ENCODE results near the gene P2RX5.

P2RX5 gene

DNA sequence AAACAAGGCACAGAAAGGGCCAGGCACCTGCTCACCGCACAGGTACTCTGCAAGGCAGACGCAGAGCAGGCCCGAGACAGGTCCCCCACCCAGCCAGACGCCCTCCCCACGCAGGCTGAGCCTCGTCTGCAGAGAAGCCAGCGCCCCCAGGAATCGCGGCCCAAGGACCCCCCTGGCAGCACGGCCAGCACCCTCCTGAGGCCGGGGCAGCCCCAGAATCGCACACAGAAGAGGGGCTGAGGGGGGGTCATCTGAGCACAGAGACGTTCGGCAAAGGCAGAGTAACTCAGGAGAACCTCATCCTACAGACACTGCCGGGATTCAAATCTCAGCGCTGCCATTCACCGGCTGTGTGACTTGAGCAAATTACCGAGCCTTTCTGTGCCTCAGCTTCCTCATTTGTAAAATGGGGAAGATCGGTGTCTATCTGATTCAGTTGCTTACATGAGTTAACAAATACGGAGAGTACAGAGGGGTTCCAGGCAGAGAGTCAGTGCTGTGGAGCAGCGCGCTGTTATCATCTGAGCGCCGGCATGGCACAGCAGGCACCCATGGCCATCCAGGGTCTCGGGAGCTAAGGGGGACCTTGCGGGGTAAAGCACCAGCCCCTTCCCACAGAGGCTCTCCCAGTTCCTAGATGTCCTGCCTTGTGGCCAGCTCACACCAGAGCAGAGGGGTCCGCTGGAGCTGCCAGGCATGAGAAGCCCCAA is 17.0 kb downstream of the P2RX5 start:
- DNase-seq, result no peak

DNA sequence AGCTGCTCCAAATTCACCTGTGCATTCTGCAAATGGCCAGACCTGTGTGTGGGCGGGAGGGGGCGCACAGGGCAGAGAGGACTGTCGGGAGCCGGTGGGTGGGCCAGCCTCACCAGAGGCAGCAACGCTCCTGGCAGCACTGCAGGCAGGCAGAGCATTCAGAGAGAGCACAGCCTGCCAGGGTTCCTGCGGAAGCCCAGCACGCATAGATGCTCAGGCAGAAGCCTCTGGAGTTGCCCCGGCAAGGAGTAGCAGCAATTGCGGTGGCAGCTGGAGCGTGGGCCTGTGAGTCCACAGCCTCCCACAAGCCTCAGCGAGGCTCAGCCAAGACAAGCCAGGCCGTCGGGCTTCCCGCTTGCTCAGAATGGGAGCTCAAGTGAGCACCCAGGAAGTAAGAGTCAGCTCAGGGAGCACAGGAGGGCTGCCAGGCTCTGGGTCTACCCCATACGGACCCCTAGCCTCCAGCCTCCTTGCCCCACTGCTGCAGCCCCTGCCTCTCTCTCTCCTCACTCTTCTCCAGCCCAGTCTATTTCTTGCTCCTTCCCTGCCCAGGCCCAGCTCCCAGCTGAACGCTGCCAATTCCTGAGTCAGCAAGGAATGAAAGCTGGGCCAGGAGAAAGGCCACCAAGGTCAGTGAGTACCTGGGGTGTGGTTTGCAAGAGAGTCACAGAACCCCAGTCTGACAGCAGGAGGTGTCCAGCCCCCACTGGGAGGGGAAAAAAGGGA is 17.7 kb downstream of the P2RX5 start:
- DNase-seq, result no peak

DNA sequence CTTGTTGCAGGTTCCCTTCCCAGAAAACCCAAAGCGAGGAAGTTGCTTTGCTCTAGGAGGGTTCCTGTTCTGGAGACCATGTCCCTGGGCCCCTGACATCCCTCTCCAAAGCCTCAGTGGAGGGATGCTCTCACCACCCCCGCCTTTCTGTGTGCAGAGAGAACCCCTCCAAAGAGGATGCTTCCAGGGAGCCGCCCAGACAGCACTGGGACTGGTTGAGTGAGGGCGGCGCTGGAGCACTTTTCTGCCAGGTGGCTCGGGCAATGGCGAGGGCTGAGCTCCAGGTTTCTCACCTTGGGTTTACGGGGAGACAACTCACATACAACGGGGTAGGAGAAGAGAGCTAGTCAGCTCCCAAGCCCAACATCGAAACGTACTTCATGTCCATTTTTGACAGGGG is 20.1 kb downstream of the P2RX5 start:
- DNase-seq, result no peak

DNA sequence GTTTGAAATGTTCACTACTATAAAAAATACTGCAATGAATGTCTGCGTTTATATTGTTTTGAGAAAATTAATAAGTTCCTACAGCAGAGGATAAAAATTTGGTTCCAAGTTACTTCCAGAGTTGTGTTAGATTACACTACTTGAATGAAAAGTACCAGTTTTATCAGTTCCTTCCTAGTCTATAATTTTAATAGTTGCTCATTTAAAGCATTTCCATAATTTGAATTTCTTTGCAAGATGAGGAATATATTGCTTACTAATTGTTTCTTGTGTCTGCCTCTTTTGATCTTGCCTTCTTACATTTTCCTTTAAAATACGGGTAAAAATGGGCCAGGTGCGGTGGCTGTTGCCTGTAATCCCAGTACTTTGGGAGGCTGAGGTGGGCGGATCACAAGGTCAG is 23.4 kb downstream of the P2RX5 start:
- no peak for DNase-seq

DNA sequence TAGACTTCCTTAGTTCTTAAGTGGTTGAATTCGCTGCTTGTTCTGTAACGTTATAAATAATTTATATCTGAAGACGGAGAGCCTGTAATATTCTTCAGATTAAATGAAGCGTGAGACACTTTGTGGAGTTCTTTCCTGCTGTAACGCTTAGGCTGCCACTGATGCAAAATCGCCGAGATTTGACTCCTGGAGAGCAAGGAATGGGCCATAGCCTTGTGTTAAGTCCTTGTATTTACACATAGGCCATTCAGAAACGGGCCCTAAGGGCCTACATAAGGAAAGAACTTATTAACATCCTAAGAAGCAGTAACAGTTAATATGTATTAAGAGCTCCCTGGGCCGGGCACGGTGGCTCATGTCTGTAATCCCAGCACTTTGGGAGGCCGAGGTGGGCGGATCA is 26.4 kb downstream of the P2RX5 start:
- DNase-seq, result no peak

DNA sequence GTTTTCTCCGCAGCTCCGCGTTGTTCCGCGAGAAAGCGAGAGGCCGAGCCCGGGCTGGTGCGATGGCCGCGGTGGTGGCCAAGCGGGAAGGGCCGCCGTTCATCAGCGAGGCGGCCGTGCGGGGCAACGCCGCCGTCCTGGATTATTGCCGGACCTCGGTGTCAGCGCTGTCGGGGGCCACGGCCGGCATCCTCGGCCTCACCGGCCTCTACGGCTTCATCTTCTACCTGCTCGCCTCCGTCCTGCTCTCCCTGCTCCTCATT is 26.9 kb downstream of the P2RX5 start:
- no peak for DNase-seq

DNA sequence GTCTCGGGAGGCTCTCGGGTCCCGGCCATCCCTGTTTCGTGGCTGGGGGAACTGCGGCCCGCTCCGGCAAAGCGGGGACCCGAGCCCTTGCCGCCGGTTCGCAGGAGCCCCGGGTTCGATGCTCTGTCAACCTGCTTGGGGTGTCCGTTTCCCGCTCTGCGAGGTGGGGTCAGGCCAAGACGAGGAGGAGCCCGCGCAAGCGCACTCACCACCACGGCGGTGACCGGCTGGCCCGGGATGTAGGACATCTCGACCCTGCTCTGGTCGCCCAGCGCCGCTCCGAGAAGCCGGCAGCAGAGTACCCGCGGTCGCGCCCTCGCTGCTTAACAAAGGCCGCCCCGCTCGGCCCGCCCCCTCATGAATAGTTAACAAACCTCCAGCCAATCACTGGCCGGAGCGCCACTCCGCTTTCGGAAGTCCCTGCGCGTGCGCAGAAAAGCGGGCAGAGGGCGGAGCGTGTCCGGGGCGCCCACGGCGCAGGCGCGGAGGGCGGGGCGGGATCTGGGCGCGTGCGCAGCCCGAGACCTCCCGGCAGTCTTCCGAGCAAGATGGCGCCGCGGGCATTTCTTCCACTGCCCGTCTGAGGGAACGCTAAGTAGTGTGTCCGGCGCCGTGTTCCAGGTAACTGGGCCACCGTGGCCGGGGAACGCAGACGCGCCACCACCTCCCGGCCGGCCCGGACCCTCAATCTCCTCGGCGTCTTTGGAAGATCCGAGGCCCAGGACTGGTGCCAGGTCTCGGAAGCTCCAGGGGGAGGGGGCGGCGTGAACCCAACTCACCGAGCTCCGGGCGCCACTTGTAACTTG is 27.5 kb downstream of the P2RX5 start, which contains the start of the genes EMC6 and TAX1BP3:
Gene EMC6 (plus strand): TSS at position 534 of the 806 bp plus-strand sequence. CDS start 335 bp downstream, outside the sequence.
Gene TAX1BP3 (minus strand): TSS at position 300 of the 806 bp plus-strand sequence. CDS start 52 bp downstream, at position 248.
- peak; percentile 99 for DNase-seq

DNA sequence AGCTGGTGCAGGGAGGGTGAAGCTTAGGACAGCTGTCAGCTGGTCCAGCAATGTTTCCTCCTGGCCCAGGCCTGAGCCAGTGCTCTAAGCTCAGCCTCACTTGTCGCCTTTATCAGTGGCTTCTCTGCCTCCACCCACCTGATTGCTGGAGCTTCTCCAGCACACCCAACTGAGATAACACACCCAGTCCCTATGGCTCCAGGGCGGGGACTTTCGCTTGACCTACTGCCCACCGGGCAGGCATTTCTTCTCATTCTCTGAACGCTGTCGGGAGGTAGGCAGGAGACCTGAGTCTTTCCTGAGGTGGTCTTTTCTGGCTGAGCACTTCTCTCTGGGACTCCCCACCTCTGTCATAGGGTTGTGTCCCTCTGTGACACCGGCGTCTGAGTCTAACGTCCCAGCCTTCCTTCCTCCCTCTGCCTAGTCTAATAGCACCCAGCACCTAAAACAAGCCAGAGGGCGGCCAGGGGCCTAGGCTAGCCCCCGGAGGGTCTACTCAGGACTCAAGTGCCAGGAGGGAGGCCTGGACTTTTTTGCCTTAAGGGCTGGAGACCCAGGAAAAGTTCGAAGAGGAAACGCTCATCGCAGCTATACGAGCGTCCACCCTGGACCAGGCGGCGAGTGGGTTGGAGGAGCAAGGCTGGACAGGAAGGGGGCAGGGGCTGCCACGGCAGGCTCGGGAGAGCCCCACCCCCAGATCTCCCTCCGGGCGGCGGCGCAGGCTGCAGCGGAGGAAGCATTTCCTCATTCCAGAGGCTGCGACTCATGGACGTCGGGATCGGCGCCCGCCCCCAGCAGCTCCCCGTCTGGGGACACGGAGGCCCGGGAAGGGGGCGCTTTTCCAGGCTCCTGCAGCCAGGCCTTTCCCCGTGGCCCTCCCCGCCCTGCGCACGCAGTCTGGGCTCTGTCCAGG is 28.3 kb downstream of the P2RX5 start:
- DNase-seq, result peak; percentile 16

DNA sequence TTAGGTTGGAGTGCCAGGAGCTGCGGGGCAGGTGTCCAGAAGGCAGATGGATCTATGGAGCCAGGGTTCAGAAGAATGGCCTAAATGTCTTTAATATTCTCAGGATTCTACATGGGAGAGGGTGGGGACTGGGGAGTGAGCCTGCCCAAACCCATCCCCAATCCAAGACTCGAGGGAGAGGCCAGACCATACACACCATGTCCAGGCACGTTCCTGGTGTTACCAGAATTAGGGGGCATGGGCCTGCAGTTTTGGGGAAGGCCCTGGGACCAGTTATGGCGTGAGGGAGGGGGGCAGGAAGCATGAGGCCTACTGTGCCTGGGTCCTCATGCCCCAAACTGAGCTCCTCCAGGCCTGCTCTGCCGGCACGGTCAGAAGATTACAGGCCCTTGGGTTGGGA is 29.4 kb downstream of the P2RX5 start:
- DNase-seq, result no peak

DNA sequence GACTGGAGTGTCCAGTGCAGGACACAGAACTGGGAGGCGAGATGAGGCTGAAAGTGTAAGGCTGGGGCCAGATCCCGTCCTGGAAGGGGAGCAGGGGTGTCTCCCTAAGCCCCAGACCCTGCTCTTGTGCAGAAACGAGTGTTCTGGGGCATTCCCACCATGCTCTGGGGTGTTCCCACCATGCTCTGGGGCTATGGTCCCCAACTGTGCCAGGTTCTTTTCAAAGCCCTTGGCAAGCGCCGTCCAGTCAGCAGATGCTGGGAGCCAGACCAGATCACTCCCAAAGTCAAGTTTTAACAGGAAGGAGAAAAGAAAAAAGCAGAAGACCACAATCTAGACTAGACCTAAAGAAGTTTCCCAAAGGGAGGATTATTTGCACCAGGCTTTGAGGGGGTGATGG is 30.1 kb downstream of the P2RX5 start:
- no peak for DNase-seq

DNA sequence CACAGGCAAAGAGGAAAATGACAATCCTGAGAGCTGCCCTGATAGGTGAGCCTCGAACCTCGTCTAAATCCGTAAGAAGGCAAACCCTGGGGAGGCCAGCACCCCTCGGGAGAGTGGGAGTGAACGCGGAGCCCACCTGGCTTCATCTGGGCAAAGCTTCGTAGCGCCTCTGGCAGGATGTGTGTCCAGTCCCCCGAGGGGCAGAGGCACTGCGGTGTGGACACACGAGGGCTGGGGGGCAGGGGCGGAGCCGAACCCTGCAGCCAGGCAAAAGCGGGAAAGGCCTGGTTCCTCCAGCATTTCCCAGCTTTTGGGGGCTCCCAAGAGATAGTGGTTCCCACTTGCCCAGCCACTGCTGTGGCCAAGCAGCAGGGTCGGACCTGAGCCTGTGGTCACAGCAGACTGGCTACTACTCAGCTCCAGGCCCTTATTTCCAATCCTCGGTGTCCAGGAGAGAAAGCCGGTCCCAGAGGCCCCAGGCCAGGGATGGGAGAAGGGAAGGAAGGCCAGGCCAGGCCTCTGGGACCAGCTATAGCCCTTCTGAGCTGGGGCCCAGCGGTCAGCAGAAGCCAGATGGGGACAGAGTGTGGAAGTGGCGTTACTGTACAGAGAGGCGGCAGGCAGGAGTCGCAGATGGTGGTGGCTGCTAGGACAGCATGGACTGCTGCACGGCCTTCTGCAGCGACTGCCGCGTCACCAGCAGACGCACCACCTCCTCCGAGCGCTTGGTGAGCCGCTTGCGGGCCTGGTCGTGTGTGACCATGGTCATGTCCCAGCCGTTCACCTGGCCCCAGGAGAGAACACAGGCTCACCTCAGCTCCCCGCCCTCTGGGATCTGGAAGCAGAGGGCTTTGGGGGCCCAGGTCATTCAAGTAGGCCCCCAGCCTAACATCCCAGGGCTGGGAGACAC is 32.6 kb downstream of the P2RX5 start:
- DNase-seq, result no peak

DNA sequence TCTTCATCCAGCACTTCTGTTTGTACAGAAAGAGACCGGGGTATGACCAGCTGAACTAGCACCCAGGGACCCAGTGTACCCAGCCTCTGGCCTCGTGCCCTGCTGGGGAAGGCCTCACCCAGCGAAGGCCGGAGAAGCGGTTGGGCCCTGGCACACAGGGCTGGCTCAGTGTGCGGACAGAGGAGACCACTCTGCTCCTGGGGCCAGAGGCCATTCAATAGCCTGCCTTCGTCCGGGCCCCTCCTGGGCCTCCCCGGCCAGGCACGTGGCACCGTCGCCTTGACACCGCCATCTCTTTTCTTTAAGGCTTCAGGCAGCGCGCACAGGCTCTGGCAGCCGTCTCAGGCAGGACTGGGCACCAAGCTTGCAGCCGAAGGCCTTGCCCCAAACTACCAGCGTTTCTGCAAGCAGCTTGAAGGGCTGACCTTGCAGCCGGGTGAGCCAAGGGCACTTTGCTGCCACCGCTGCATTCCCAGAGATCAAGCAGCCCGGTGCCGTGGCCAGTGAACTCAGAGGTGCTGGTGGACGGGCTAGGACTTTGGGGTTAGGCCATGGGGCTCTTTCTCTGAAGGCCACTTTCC is 35.6 kb downstream of the P2RX5 start:
- DNase-seq, result no peak

DNA sequence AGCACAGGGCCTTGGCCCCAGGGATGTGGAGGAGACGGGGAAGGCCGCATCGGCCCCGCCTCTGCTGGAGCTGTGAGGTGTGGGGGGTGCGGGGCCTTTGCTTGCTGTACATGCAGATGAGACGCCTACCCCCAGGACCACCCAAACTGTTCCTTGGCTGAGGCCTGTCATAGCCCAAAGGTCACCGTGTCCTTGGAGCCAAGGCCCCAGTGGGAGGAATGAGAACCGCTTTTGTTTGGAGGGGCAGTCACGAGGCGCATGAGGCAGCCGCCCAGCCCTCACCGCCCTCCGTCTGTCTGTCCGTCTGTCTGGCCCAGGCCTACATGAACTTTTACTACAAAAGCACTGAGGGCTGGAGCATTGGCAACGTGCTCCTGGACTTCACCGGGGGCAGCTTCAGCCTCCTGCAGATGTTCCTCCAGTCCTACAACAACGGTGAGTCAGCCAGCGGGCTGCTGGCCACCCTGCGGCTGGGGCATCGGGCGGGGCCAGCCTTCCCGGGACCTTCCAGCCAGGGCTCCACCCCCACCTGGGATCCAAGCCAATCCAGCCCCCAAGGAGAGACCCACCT is 36.3 kb downstream of the P2RX5 start:
- DNase-seq, result no peak

DNA sequence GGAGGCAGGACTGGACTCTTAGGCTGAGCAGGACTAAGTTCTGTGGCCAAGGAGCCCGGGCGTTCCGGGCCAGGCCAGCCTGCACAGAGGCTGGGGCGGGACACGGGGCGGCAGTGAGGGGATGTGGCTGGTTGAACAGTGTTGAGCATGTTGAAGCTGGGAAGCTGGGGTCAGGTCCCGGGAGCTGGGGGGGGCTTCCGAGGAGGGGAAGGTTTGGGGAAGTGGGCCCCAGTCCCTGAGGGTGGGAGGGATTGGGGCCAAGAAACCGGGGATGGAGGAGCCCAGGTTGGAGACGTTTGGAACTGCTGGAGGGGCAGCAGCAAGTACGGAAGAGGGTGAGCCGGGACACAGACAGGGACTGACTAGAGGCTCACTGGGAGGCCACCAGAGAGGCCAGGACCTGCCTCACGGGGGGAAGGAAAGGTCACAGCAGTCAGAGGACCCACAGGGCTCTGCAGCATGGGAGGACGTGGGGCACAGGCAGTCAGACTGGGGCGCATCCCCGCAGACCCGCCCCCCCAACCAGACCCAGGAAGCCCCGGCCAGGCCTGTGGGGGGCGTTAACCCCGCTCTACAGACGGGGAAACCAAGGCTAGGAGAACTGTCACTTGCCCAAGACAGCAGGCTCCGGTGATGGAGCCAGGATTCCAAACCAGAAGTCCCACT is 37.0 kb downstream of the P2RX5 start:
- DNase-seq, result no peak

DNA sequence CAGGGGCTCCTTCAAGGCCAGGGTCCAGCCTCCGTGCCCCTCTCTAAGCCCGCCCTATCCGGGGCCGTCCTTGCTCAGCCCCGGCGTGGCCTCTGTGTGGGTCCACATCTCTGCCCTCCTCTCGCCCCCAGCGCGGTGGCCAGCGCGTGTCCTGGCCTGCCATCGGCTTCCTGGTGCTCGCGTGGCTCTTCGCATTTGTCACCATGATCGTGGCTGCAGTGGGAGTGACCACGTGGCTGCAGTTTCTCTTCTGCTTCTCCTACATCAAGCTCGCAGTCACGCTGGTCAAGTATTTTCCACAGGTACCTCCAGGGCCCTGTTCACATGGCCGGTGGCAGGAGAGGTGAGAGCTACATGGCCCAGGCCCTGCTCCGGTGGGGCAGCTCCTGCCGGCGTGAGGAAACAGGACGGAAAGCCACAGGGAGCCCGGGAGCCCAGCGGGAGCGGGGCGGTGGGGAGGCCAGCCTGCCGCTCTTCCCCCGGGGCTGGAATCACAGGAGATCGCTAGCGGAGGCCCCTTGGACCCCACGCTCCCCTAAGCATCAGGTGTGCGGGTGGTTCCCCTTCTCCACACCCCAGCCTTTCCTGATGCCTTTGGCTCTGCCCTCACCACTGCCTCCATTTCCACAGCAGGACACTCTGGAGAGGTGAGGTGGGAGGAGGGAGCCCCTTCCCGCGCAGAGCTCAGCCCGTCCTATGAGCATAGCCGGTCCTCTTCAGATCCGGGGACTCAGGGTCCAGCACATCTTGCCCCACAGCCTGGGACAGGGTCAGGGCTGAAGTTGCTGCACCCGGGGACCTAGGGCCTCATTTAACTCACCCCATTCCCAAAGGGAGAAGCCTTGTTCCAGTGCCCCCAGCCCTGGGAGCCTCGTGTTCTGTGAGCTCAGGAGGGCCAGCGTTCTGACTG is 37.8 kb downstream of the P2RX5 start:
- DNase-seq, result no peak

DNA sequence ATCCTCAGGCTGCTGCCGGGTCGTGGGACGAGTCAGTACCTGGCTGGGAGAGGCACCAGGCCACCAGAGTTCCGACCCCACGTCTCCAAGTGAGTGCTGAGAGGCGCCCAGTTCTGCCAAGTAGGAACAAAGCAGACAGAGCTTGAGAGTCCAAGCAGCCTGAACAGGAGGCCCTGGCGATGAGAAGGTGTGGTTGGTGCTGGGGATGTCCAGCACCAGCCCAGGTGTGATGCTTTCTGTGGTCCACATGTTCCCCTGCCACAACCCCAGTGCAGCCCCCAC is 38.4 kb downstream of the P2RX5 start:
- no peak for DNase-seq

DNA sequence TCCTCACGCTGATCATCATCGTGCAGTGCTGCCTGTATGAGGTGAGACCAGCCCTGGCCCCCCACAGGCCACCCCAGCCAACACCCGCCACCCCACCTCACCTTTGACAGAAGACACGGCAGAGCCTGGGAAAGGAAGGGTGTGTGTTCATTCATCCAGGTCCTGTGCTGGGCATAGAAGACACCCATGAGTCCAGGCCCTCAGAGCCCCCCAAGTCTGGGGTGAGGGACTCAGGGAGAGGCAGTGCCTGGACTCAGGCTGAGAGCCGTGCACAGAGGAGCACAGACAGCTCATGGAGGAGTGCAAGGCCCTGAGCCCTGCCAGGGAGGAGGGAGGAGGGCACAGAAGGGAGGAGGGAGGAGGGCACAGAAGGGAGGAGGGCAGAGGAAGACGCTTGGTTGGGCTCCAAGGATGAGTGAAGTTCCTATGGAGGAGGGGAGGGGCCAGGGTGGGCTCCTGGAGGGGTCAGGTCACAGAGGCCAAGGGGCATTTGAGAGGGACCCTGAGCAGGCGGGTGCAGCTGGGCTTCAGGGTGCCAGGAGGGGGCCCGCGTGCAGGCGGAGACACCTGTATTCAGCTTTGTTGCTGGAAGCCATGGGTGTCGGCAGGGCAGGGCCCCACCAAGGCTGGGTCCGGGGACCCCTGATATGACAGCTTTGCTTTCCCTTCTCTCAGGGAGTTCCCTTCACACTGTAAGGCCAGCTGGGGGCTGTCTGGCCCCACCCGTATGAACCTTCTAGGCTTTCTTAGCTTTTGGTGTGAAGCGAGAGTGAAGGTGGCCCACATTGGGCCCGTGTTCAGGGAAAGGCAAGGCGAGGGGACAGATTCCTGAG is 39.0 kb downstream of the P2RX5 start:
- no peak for DNase-seq

DNA sequence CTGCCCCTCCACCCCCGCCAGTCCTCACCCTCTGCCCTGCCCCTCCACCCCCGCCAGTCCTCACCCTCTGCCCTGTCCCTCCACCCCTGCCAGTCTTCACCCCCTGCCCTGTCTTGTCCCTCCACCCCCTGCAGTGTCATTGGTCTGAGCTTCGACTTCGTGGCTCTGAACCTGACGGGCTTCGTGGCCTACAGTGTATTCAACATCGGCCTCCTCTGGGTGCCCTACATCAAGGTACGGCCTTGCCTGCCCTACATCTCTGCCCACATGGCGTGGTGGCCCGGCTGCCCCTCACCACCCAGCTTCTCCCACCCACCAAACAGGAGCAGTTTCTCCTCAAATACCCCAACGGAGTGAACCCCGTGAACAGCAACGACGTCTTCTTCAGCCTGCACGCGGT is 39.6 kb downstream of the P2RX5 start:
- DNase-seq, result no peak

DNA sequence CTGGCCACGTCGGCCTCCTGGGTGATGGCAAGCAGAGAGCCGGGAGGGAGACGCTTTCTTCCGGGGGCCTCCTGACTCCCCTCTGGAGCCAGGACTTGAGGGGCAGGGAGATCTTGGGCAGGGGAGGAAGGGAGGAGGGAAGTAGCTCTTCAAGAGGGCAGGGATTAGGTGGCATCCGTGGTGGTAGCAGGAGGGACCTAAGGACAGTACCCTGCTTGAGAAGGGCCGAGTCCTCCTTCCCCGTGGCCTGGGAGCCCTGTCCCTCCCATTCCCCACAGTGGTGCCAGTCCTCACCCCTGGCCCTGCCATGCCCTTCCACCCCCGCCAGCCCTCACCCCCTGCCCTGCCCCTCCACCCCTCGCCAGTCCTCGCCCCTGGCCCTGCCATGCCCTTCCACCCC is 40.2 kb downstream of the P2RX5 start:
- no peak for DNase-seq
